Activated T-cell treated with anti-CD3 and anti-CD28 coated beads for 4 hours (primary cell): ENCODE data around the gene CCT5.
"Not testable (repeated sequence)": the region's sequence is repeated elsewhere in the genome, so short reads cannot be mapped to it uniquely, and the experiment has no call there.

Experiments used
- DNase-seq: peaks from one replicate; pipeline ENCODE4 v3.0.0-alpha.2; 2020

Gene CCT5

DNA sequence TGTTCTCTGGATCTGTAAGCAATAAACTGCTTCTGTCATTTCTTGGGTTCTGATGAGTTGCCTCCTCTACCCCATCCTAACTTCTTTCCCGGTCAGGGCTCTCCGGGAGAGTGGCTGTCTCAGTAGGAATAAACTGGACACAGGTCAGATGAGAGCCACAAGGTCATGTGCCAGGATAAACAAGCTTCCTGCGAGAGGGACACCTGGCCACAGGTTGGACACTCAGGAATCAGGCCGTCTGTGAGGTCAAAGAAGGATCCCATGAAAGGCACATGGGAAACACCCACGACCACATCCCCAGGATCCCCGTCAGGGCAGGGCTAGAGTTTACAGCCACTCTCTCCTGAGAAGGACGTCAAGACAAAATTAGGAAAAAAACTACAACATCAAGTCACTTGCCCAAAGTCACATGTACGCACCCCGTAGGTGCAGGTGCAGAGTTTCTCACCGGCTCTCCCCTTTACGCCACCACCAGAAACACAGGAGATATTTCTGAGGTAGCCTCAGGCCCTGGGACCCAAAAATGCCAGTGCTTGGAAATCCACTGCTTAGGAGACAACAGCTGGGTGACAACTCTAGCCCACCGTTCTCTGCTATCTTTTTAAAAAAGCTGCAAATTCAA lies 28.7 kb downstream of the CCT5 start:
- DNase-seq, result no peak

DNA sequence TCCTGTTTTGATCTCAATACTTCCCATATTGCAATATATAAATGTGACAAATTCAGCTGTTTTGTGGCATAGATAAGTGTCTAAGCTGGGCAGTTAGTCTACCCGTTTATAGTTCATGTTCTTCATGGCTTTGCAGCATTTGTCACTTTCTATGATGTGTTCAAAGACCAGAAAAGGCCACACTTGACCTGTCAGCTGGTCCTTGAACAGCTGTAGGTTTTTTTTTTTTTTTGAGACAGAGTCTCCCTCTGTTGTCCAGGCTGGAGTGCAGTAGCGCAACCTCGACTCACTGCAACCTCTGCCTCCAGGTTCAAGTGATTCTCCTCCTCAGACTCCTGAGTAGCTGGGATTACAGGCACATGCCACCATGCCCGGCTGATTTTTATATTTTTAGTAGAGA lies 29.2 kb downstream of the CCT5 start:
- no peak for DNase-seq

DNA sequence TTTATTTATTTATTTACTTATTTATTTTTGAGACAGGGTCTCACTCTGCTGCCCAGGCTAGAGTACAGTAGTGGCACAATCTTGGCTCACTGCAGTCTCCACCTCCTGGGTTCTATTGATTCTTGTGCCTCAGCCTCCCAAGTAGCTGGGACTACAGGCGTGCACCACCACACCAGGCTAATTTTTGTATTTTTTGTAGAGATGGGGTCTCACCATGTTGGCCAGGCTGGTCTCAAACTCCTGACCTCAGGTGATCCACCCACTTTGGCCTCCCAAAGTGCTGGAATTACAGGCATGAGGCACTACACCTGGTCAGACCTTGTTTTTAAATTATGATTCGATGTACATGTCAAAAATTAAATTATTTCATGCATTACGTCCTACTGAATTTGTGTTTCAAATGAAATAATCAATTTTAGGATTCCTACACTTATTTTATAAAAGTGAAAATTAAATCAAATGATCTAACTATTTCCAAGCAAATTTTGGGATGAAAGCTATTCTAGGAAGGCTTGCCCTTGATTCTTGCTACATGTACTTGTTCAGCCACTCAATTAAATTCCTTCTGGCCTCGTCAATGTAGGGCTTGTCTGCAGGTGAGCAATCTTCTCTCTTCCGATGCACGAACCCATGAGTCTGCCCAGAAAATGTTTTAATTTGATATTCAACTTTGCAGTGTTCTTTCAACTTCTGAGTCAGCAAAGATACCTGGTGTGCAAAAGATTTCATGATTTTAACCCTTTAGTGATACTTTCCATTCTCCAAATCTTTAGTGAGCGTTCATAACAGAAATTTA lies 30.0 kb downstream of the CCT5 start:
- no peak for DNase-seq

DNA sequence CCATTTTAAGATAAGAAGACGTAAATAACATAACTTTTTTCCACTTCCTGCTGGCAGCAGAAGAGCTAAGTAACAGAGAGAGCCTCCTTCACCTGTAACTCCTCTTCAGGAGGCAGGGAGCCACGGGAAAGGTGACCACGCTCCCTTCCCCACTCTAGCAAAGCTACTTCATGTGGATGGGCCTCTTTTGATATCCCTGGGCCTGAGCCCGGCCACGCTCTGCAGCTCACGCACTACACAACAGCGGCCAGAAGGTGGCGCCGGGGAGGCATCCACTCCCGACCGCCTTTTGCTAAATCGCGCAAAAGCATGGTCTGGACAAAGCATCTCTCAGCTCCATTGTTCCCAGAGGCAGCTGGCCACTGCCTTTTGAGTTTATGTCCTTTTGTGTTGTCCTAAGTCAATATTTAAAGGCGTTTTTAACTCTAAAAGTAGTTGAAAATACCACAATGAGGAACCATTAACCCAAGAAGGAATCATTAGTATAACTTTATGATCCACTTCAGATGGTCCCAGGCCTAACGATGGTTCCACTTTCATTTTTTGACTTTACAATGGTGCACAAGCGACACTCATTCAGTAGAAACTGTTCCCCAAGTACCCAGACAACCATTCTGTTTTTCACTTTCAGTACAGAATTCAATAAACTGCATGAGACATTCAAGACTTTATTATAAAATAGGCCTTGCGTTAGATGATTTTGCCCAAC lies 34.0 kb downstream of the CCT5 start:
- peak; percentile 67 for DNase-seq

DNA sequence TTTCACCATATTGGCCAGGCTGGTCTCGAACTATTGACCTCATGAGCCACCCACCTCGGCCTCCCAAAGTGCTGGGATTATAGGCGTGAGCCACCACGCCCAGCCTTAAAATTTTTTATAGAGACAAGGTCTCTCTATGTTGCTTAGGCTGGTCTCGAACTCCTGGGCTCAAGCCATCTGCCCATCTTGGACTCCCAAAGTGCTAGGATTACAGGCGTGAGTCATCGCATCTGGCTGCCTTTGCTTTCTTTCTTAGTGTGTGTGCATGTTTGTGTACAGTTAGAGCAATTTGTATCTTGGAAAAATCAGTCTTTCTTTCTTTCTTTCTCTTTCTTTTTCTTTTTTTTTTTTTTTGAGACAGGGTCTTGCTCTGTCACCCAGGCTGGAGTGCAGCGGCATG lies 35.3 kb downstream of the CCT5 start:
- not testable (repeated sequence) for DNase-seq

DNA sequence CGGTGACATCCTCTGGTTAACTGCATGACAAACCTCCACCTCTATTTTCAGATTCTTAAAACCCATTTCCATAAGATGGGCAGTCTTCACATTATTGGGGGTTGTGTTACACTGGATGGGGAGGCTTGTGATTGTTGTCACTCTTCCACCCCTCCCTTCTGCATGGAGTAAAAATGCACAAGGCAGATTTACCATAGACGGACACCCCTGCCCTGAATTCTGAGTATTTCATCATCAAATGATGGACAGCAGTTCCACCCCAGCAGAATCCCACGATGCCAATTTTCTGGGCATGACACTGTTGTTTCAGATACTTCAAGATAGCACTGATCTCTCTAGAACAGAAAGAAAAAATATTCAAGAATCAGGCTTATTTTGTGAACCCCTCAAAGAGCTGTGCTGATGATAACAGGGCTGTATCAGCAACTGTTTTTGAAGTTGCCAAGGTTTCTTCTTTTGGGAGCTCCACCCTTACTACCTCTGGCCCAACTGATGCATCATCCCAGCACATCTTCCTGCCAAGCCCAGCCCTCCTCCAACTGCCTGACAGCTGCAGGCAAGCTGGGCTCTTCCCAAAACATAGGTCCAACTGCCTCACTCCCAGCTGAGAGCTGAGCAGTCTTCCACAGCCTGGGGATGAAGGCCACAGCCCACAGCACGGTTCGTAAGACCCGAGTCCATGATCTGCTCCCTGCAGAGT lies 36.2 kb downstream of the CCT5 start:
- DNase-seq, result no peak

DNA sequence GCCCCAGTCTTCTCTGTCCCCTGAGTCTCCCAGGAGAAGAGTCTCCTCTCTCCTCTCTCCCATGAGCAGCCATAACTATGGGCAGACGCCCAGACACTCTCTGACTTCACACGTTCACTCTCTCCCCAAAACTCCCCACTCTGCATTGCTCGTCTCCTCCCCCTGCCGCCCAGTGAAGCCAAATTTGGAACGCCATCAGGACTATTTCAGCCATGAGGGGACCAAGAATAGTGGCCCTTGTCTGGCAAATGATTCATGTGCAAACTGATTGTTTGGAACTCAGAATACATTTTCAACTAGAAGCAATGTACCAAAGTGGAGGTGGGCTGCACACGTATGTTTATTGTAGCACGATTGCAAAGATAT lies 36.8 kb downstream of the CCT5 start:
- DNase-seq, result no peak

DNA sequence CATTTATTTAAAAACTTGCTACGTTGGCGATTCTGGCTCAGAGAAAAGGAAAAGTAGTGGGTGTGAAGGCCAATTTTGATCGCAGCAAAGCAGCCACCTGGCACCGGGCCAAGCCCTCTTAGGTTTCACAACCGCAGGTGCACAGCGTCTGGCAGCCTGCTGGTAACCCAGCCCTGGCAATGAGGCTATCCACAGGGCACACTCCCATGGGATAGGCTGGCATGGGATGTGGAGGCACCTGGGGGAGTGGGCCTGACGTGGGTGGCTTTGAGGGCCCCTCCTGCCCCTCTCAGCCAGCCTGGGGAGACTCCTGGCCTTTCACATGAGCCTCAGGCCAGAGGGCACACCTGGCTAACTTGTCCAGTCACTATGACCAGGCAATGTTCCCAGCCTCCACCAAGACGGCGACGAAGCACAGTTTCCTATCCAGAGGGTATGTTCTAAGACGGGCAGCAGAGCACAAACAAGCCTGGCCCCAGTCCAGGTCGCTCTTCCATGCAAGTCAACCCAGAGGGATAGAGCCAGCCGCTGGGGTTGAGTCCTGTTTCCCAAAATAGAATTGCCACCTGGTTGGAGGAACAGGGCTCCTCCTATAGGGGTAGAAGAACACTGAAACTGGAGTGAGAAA lies 38.6 kb downstream of the CCT5 start:
- no peak for DNase-seq

DNA sequence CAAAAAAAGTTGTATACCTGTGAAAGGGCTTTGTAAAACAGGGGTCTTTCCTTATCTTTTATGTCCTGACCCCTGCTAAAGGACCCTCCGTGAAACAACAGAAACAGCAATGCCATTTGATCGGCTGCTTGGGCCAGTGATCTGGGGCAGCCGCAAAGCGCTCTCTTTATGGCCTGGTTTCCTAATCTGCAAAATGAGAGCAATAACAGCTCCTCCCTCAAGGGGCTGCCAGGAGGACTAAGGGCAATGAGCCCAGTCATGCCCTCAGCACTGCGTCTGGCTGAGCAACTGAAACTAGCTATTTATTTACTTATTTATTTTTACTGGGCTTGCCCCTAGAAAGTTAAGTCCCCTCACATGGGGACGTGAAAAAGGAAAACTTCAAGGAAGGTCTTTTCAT lies 39.3 kb downstream of the CCT5 start:
- no peak for DNase-seq

DNA sequence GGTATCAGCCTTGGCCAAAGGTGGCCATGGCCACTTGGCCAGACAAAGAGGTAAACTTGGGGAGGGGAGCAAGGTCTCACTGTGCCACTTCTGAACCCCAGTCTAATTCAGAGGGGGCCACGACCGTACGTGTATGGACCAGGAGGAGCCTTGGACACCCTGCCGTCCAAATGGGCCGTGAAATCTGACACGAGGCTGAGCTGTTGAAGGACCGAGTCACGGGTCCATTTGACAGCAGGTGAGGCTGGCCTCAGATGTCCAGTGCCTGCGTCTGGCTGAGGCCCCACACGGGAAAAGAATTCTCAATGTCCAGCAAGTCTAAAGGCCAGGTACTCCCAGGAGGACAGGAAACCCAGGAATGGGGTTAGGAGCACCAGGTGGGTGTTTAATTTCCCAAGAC lies 39.9 kb downstream of the CCT5 start:
- no peak for DNase-seq

DNA sequence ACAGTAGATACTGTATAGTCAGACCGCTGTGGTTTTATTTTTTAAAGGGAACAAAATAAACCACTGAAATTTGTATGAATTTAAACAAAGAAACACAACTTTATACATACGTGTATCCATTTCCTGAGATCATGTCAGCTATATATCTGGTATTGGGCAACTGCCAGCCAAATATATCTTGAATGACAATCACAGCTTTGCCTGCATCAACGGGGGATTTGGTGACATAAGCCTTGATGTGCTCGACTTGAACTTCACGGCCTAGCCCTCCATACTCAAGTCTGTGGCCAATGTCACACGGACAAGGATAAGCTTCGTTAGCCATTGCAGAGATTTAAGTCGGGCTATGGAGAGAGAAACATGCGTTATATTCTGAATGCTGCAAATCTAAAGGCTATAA lies 40.4 kb downstream of the CCT5 start:
- no peak for DNase-seq

DNA sequence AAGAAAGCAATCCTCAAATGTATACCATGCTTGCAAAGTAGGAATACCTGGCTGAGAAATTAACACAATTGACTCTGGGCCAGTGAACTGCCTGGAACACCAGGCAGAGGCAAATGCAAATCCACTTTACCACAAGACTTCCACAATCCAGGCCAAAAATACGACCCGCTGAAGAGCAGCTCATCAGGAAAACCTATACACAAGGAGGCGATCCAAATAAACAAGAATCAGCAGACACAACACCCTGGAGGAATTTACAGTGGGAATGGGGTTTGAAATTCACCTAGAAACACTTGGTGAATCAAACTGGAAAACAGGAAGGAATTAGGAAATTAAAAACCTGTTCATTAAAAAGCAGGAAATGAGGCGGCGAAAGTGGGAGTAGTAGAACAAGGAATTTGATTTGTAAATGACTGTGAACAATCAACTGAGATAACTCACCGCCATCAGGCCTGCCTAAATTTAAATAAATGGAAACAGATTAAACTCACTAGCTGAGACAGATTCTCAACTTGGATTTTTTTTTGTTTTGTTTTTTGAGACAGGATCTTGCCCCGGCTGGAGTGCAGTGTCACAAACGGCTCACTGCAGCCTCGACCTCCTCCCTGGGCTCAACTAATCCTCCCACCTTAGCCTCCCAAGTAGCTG lies 41.7 kb downstream of the CCT5 start:
- DNase-seq, result no peak

DNA sequence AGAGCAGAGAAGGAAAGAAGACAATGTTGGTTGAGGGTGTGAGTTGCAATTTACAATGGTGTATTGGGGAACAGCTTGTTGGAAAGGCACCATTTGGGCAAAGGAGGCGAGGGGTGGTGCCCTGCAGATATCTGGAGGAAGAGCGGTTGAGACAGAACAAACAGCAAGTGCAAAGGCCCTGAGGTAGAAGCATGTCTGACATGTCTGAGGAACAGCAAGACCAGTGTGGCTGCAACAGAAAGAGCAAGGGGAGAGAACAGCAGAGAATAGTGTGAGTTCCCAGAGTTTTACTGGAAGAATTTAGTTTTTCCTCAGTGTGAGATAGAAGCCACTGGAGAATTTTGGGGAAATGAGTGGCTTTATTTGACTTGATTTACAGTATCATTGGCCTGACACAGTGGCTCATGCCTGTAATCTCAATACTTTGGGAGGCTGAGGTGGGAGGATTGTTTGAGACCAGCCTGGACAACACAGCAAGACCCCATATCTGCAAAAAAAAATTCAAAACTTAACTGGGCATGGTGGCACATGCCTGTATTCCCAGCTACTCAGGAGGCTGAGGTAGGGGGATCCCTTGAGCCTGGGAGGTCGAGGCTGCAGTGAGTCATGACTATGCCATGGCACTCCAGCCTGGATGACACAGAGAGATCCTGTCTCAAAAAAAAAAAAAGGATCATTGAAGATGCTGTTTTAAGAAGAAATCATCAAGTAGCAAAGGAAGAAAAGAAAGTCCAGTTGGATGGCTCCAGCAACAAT lies 44.0 kb downstream of the CCT5 start:
- no peak for DNase-seq

DNA sequence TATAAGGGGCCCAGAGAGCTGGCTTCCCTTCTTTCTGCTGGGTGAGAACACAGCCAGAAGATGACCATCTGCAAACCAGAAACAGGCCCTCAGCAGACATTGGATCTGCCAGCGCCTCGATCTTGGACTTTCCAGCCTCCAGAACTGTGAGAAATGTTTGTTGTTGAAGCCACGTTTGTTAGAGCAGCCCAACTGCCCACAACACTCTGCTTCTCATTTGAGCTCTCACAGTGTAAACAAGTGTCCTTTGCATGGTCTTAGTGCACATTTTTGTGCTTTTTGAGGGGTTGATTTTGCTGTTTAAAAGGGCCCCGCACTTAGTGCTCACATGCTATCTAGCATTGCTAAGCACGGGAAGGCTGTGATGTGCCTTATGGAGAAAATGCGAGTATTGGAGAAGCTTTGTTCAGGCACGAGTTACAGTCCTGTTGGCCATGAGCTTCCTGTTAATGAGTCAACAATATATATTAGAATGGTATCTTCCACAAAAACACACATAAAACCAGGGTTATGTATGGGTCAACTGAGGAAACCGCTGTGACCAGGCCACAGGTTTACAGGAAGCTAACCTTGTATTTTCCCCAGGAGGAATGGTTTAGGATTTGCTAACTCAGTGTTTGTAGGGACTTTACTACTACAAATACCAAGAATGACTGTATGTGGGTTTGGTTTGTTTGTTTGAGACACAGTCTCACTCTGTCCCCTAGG lies 45.7 kb downstream of the CCT5 start:
- DNase-seq, result no peak

DNA sequence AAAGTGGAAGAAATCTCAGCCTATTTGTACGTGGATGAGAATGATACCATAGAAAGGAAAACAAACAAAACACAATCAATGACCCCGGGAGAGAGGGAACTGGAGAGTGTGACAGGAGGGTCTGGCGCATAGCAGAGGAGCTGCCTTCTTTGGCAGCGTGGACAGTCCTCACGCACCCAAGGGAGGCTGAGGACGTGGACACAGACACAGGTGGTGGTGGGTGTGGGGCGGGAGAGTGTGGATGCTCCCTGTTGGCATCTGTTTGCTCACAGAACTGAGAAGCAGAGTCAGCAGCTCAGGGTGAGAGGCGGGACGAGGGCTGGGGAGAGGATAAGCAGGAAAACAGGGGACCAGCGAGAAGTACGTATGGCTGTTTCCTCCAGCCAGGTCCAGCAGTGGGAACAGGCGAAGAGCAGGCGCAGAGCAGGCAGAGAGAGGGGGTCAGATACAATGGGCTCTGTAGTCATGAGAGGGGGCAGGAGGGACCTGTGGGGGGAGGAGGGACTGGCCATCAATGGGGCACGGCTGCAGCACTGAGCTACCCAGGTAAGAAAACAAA lies 47.6 kb downstream of the CCT5 start:
- DNase-seq, result no peak

DNA sequence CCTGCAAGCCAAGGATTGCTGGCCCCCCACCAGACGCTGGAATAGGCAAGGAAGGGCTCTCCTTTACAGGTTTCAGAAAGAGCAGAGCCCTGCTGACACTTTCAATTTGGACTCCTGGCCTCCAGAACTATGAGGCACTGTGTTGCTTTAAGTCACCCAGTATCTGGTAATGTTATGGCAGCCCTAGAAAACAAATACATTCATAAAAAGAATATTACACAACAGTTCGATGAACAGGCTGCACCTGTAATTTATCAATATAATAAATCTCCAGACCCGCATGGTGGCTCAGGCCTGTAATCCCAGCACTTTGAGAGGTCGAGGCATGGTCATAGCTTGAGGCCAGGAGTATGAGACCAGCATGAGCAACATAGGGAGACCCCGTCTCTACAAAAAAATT lies 50.2 kb downstream of the CCT5 start:
- no peak for DNase-seq

DNA sequence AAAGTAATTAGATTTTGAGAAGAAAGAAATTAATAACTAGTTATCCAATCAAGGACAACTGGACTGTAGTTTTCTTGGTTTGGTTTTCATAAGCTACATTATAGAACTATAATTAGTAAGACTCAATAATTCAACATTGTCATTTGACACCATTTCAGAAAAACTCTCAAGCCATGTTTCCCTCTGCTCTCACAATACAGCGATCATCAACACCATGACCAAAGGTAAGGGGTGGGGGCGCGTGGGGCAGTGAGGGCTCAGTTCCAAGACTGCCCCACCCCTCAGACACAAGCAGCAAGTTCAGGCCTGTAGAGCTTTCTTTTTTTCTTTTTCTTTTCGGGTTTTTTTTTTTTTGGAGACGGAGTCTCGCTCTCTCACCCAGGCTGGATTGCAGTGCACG lies 51.2 kb downstream of the CCT5 start:
- DNase-seq, result no peak

DNA sequence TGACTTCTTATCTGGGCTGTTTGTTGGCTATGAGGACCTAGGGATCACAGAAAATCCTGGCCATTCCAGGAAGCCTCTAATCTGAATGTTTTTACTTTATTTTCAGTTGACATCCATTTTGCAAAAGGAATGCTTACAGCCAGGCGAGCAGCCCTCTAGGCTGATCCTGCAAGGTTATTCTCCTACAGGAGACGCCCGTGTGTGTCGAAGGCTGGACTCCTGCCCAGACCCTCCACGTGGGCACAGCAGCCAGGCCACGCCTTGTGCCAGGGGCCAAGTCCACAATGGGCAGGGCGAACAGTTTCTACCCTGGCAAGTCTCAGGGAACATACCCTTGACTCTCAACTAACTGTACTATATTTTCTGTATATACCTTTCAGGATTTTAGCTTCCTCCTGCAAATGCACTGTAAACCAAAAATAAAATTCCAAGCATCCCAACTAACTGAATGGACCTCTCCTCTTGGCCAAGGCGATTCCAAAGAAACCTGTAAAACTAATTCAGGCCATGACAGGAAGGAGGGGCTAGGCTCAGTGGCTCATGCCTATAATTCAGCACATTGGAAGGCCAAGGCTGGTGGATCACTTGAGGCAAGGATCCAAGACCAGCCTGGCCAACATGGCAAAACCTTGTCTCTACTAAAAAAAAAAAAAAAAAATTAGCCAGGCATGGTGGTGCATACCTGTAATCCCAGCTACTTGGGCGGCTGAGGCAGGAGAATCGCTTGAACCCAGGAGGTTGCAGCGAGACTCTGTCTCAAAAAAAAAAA lies 51.9 kb downstream of the CCT5 start:
- DNase-seq, result no peak

DNA sequence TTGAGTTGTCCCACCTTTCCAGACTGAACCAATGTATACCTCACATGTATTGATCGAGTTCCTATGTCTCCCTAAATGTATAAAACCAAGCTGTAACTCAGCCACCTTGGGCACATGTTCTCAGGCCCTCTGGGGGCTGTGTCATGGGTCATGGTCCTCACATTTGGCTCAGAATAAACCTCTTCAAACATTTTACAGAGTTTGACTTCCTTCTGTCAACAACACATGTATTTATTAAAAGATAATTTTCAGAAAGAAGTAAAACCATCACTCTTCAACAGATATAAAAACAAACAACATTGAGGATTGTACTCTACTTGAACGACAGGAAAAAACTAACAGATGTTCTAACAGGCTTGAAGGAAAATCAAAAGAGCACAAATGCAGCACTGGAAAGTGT lies 53.1 kb downstream of the CCT5 start:
- no peak for DNase-seq

DNA sequence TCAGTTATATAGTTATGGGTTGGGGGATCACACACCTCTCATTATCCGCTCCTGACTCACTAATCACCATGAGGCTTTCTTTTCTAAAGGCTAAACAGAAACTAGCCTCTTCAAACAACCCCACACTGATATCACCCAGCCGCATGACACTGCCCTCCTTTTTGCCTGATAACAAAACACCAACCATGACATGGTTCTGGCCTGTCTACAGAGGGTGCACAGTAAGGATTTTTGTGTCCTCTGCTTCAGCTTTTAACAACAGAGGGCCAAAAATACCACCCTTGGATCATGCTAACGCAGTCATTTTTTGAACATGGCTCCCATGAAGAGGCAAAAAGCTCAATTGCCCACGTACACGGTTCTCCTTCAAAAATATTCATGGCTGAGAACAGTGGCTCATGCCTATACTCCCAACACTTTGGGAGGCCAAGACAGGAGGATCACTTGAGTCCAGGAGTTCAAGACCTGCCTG lies 53.7 kb downstream of the CCT5 start:
- no peak for DNase-seq
